ENCODE results near the gene CTAG1A.
"Not testable (repeated sequence)": the region's sequence is repeated elsewhere in the genome, so short reads cannot be mapped to it uniquely, and the experiment has no call there.

CTAG1A gene

GRCh38 chrX:154573061-154573460 lies 11.9 kb upstream of the CTAG1A start:
- not testable (repeated sequence) for DNase-seq (ENCODE audit: low read depth in 3 of 3)

DNA sequence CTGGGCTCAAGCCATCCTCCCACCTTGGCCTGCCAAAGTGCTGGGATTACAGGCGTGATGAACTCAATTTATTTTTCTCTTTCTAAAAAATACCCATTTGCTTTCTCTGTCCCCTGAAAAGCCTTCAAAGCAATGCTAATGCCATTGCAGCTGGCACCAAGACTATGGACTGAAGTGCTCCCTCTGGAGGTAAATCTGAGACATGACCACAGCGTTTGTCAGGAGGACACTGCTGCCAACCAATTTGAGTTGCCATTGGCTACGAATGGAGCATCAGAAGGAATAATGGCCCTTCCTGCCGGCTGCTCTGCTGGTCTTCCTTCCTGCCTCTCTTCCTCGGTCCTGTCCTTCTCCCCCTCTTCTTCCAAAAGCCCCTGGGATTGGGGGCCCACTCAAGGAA lies 9.9 kb upstream of the CTAG1A start:
- DNase-seq (ENCODE audit: low read depth in 3 of 3): not testable (repeated sequence)

GRCh38 chrX:154582994-154583393 lies 1.9 kb upstream of the CTAG1A start:
- DNase-seq (ENCODE audit: low read depth in 3 of 3): not testable (repeated sequence)

DNA sequence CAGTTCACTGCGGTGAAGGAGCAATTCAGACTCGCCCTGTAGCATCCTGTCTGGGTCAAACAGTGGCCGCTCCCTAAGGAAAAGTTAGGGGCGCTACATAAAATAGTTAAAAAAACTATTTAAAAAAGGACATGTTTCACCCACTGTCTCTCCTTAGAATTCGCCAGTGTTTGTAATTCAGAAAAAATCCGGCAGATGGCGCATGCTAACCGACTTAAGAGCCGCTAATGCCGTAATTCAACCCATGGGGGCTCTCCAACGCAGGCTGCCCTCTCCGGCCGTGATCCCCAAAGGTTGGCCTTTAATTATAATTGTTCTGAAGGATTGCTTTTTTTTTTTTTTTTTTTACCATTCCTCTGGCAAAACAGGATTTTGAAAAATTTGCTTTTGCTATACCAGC lies 5.5 kb downstream of the CTAG1A start:
- DNase-seq (ENCODE audit: low read depth in 3 of 3): not testable (repeated sequence)

DNA sequence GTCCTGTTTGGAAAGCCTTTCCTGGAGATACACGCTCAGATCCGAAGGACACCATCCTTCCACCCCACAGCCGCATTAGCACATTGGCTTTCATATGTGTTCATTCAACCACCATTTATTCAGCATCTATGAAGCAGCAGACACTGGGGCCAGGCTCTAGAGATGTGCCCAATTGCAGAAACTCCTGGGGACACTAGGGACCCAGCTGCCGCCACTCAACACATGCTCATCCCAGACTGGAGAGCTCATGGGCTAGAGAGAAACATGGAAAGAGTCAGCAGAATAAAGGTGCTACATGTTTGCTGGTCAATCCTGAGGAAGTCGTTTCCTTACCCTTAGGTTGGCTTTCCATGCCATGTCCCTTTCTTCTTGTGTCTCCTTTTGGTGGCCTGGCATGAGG lies 7.6 kb downstream of the CTAG1A start:
- no peak for DNase-seq (ENCODE audit: low read depth in 3 of 3)

DNA sequence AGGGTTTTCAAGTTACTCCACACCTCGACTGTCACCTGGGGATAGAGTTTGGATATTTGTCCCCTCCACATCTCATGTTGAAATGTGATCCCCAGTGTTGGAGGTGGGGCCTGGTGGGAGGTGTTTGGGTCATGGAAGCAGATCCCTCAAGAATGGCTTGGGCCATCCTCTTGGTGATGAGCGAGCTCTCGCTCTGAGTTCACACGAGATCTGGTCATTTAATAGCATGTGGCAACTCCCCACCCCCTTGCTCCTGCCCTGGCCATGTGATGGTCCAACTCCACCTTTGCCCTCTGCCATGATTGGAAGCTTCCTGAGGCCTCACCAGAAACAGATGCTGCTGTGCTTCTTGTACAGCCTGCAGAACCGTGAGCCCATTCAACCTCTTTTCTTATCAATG lies 8.3 kb downstream of the CTAG1A start:
- no peak for DNase-seq (ENCODE audit: low read depth in 3 of 3)

GRCh38 chrX:154594491-154594890 lies 9.6 kb downstream of the CTAG1A start:
- DNase-seq (ENCODE audit: low read depth in 3 of 3): no peak

- no peak for DNase-seq (ENCODE audit: low read depth in 3 of 3)
Observed at GRCh38 chrX:154595559-154596249, 10.8 kb downstream of the CTAG1A start.

GRCh38 chrX:154596290-154596929 lies 11.5 kb downstream of the CTAG1A start:
- DNase-seq (ENCODE audit: low read depth in 3 of 3): no peak

GRCh38 chrX:154597221-154597620 lies 12.3 kb downstream of the CTAG1A start:
- DNase-seq (ENCODE audit: low read depth in 3 of 3): no peak

DNA sequence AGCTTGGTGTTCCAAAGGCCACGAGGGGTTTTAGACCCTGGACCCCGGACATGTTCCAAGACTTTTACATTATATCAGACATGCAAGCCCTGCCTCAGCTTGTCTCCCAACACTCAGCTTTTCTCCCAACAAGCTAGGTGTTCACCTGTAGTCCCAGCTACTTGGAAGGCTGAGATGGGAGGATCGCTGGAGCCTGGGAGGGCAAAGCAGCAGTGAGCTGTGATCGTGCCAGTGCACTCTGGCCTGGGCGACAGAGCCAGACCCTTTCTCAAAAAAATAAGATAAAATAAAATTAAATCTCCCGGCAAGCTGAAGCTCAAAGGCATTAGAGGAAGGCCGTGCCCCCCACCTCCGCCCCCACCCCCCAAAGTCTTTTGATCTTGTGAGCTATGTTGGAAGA lies 13.7 kb downstream of the CTAG1A start:
- no peak for DNase-seq (ENCODE audit: low read depth in 3 of 3)

- DNase-seq (ENCODE audit: low read depth in 3 of 3): no peak
Observed at GRCh38 chrX:154599531-154599930, 14.6 kb downstream of the CTAG1A start.

DNA sequence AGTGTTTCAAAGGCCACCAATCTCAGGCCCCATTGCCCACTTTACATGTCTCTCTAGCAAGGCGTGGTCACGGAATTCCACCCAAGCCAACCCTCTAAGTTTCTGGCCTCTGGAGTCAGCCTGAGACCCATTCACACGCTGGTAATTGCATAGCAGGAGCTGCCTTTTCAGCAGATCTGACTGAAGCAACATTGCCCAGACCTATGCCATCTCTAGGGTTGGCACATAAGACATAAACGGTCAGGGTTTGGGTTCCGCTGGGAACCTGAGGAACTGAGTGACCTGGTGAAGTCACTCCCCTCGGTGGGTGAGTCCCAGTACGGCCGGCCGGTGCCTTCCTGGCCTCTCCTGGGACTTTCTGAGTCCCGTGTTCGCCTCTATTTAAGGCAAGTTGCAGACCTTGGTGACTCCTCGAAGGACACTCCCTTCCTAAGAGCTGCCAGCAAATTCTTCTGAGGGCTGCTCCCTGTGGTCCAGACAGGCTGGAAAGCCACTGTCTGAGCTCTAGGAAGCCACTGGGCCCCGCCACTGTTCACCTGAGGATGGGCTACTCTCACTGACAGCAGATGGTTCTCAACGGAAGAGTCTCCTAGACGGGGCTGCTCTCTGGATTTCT lies 15.9 kb downstream of the CTAG1A start:
- DNase-seq (ENCODE audit: low read depth in 3 of 3): no peak

DNA sequence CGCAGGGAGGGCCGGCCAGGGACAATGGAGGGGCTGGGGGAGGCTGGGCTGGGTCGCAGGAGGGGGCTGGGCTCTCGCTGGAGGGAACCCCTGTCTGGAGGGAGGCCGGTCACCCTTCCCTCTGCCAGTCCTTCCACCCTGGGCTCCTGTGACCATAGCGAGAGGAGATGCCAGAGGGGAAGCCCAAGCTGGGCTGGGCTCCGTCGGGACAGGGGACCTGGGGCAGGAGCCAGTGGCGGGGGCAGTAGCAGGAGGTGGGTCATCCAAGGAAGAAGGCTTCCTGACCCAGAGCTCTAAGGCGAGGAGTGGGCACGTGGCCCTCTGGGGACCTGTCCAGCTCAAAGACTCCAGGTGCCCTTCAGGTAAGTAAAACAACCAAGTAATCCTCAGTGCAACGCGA lies 17.3 kb downstream of the CTAG1A start:
- no peak for DNase-seq (ENCODE audit: low read depth in 3 of 3)

- no peak for DNase-seq (ENCODE audit: low read depth in 3 of 3)
Observed at GRCh38 chrX:154602766-154603437, 18.0 kb downstream of the CTAG1A start.

DNA sequence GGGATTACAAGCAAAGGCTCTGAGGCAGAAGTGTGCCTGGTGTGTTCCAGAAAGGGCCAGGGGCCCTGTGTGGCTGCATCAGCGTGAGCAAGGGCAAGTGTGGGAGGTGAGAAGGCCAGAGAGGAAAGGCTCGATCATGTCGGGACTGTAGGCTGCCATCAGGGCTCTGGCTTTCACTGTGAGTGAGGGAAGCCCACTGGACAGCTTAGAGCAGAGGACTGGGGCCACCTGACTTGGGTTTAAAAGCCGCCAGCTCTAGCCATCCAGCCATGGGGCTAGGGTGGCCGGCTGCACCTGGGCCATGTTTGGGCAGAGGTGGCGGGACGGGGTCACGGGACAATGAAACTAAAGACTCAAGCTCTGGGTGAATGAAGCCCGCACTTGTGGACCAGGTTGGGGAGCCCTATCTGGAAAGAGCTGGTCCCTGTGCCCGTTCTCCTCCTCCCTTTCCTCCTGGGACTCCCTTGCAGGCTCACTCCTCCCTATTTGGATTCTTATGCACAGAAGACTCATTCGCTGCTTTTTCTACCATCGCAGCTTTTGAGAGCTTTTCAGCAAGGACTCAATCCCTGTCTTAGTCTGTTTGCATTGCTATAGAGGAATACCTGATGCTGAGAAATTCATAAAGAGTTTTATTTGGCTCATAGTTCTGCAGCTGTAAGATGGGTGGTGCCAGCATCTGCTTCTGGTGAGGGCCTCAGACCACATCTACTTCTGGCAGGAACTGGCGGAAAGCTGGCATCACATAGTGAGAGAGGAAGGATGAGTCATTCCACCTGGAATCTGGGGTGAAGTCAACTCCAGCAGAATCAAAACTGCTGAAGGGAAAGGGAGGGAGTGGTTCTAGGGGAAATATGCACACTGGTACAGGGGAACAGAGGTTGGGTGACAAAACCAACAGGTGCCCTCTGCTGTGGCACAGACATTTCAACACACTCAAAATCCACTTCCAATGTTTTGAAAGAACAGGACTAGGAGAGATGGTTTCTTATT lies 18.8 kb downstream of the CTAG1A start:
- no peak for DNase-seq (ENCODE audit: low read depth in 3 of 3)

DNA sequence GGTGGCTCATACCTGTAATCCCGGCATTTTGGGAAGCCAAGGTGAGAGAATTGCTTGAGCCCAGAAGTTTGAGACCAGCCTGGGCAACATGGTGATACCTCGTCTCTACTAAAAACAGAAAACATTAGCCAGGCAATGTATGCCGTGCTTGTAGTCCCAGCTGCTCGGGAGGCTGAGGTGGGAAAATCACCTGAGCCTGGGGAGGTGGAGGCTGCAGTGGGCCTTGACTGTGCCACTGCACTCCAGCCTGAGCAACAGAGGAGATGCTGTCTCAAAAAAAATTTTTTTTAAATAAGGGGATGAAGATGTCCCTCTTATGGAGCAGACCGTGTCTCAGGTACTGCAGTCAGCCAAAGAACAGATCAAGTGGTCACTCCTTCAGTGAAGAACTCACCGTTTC lies 20.6 kb downstream of the CTAG1A start:
- DNase-seq (ENCODE audit: low read depth in 3 of 3): no peak

GRCh38 chrX:154607370-154607769 lies 22.4 kb downstream of the CTAG1A start:
- no peak for DNase-seq (ENCODE audit: low read depth in 3 of 3)

DNA sequence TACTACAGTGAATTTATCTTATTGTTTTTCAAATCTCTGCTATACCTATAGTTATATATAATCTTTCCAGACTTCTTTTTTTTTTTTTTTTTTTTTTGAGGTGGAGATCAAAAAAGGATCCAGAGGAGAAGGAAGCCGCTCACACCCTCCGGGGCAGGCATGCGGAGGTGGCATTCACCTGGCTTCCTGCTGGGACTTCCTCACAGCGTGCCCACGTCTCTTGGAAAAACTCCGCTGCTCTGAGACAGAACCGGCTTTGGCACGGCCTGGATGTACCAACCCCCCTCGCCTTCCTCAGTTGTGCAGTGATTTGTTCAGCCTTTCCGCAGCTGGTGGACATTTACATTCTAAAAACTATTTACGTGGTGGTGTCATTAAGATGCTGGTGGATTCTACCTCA lies 23.0 kb downstream of the CTAG1A start:
- DNase-seq (ENCODE audit: low read depth in 3 of 3): not testable (repeated sequence)

GRCh38 chrX:154608823-154609222 lies 23.9 kb downstream of the CTAG1A start:
- not testable (repeated sequence) for DNase-seq (ENCODE audit: low read depth in 3 of 3)

- DNase-seq (ENCODE audit: low read depth in 3 of 3): not testable (repeated sequence)
Observed at GRCh38 chrX:154611146-154611545, 26.2 kb downstream of the CTAG1A start.

All from stimulated activated CD4-positive, alpha-beta T cell treated with anti-CD3 and anti-CD28 coated beads, TNF-alpha, amount 100 ng/mL, for 24 hours (primary cell).